Fibroblast of upper back skin (primary cell): ENCODE results near the gene ZFYVE19.

Source experiments
- DNase-seq: peaks from one replicate; pipeline ENCODE4 v3.0.0-alpha.2; 2013

ZFYVE19 gene

DNA sequence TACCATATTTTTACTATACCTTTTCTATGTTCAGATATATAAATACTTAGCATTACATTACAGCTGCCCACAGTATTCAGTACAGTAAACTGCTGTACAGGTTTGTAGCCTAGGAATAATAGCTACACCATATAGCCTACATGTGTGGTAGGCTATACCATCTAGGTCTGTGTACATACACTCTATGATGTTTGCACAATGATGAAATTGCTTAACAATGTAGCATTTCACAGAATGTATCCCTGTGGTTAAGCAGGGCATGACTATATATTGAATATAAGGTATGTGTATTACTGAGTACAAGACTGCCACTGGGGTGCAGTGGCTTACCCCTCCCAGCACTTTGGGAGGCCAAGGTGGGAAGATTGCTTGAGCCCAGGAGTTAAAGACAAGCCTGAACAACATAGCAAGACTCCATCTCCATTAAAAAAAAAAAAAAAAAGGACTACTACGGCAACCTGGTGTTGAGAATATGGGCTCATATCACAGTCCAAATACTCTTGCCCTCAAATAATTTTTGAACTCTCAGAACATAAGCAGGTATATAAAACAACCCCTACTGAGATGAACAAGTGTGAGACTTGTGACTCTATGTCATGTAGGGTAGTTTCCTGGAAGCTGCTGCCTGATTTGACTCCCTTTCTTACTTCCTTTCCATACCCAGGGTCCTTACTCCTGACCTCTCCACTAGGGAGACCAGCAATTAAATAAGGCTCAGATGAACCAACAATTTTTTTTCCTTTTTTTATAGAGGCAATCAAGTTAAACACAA, 16.9 kb downstream of the ZFYVE19 start:
- peak; percentile 13 for DNase-seq

DNA sequence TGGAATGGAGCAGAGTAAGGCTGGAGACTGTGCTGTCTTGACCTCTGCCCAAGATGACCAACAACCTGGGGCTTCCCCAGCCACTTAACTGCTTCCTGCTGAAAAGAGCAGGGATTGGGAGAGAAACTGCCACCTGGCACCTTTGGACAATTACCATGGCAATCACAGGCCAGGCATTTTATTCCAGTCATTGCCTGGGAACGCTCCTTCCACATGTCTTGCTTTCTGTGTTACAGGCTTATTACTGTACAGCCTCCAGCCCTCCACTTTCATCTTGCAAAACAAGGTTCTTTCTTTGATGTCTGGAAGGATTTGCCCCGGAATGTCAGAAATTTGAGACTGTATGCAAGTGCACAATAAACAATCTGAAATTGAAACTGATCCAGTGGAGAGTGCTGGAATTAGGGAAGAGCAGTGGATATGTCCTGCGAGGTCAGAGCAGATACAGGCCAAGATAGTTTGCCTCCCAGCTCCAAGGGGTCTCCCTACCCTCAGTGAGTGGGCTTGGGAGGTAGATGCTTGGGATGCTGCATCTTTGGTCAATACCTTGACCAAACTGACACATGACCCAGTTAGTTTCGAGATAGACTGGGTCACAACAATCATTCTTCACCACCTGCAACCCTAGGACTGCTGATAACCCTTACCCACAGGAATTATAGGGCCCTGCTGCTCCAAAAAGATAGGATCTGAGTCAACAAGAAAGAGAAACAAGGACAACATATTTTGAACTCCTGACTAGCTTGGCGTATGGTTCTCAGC, 19.0 kb downstream of the ZFYVE19 start:
- DNase-seq = peak; percentile 10

DNA sequence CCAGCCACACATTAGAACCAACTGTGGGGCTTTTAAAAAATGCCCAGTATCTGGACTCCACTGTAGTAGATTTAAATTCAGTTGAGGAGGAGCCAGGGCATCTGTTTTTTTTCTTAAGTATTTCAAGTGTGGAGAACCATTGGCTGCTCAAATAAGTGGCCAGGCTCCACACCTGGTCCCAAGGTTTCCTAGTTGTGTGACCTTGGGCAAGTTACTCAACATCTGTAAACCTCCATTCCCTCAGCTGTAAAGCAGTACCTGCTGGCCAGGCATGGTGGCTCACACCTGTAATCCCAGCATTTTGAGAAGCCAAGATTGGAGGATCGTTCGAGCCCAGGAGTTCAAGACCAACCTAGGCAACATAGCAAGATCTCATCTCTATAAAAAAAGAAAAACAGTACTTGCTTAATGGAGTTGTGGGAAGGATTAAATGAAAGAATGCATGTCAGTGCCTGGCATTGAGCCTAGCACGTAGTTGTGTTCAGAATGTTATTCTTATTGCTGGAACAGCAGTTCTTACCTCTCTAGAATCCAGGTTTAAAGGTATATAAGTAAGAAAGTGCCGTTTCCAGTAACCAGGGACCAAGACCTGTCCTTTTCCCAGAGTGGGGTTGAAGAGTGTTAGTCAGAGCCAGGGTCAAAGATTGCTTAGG, 19.7 kb downstream of the ZFYVE19 start:
- DNase-seq = no peak

DNA sequence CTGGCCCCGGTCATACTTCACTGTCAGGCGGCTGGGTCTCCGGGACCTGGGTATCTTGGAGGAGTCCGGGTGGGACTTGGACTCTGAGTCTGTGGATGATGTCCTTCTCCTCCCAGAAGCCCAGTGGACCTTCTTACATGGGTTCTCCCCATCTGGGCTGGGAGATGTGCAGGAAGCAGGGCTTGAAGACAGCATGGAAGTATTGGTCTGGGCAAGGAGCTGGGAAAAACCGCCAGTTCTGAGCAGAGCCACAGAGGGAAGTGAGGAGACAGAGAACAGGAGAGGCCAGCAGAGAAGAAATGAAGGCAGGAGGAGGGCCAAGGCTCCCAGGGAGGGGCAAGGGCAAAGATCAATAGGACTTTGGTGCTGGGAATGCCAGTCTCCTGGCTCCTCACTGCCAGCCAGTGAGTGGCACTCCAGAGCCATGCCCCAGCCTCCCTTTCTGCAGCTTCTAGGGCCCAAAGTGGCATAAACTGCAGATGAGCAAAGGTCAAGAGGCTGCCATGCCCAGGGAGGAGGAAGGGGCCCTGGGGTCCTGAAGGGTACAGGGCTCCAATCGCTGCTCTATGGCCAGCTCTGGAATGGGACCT, 21.7 kb downstream of the ZFYVE19 start, which contains the start of gene PPP1R14D:
TSS of gene PPP1R14D (minus strand) at position 262 of the 590 bp plus-strand sequence. CDS start at position 195, 67 bp downstream.
- no peak for DNase-seq

DNA sequence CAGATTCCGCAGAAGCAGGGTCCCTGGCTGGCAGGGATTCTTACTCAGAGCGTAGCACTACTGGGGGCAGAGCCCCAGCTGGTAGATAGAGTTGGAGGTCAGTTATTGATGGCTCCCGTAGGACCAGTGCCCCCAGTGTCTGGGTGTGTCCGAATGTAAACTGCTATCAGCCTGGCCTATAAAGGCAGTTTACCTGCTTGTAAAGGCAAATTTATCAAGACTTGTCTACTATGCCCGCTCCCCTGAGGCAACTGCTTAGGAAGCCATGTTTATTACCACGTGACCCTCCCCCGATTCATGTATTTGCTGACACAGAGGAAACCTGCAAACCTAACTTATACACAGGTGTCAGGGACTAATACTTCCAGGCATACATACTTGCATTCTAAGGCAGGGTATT, 22.2 kb downstream of the ZFYVE19 start:
- no peak for DNase-seq

DNA sequence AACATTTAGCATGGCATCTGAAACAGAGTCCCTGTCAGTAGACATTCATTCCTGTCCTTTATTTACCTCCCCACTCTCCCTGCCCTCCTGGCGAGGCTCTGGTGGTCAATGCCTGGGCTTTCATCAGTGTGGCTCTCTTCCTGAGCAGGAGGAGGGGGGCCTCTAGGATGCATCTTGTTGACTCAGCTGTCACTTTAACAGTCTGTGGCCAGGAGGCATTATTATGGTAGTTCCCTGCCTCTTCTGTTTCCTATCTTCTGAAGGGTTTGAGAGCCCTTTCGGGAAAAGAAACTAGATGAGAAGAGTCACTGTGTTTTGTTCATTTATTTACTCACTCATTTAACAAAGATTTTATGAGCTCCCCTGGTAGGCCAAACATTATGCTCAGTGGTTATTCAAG, 24.0 kb downstream of the ZFYVE19 start:
- no peak for DNase-seq

DNA sequence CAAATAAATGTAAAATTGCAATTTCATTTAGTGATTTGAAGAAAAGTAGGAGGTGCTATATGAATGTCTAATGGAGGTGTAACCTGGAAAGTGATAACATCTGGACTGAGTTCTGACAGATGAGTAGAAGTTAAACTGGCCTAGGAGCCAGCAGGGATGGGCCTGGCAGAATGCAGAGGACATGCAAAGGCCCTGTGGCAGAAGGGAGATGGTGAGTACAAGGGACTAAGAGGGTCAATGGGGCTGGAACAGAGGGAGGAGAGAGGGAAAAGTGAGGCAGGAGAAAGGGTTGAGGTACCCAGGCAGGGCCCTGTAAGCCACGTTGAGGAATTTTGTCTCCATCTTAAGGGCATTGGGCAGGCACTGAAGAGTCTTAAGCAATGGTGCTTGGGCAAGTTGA, 25.0 kb downstream of the ZFYVE19 start:
- DNase-seq = no peak

DNA sequence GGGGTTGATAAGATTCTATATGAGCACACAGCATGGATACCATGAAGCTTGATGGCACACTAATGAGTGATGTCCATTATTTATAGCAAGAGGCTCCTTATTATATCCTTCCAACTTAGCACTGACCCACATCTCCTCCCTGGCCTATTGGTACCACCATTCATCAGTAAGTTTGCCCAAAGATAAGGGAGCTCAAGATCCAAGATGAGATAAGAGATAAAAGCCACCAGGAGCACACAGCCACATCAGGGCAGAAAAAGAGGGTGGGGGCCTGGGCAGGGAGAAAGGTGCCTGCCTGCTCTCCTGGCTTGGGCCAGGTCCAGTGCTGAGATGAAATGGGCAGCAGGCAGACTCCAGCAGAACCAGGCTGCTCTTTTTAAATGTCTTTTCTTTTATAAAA, 26.0 kb downstream of the ZFYVE19 start:
- DNase-seq = no peak

DNA sequence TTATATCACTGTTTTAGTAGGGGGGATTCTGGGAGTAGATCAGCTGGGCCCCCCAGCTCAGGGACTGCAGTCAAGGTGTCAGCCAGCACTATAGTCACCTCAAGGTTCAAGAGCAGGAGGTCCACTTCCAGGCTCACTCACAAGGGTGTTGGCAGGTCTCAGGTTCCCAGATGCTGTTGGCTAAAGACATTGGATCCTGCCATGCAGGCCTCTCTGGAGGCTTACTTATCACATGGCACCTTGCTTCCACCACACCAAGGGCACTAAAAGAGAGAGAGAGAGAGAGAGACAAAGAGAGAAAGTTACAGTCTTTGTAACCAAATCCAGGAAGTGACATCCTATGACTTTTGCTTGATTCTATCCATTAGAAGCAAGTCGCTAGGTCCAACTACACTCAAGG, 29.1 kb downstream of the ZFYVE19 start:
- DNase-seq = no peak

DNA sequence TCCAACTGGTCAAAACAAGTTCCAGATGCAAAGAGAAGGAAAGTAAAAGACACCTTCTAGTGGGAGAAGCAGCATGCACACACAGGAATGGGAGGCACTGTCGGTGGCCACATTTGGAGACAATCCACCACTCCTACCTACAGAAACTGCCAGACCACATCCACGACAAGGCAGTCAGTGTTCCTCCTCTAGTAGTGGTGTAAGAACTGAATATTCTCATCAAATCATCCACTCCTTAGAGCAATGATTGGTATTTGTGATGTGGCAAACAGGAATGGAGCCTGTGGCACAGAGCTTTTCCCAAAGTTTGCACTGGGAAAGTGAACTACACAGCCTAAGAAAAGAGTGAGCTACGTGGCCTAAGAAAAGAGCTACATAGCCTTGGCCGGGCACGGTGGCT, 31.9 kb downstream of the ZFYVE19 start:
- no peak for DNase-seq

DNA sequence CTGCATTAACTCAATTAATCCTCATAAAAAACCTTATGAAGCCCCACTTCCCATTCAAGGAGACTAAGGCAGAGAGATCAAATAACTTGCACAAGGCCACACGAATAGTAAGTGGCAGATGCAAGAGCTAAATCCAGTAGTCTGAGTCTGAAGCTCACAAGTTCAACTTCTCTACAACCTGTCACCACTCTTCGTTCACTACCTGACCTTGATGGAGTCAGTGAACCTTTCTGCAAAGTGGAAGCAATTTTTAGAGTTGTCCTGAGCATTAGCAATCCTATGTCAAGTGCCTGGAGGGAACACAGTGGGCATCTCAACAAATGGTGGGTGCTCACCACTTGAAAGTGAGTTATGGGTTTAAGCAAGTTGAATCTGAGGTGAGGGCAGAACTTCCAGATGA, 34.9 kb downstream of the ZFYVE19 start:
- DNase-seq = no peak

DNA sequence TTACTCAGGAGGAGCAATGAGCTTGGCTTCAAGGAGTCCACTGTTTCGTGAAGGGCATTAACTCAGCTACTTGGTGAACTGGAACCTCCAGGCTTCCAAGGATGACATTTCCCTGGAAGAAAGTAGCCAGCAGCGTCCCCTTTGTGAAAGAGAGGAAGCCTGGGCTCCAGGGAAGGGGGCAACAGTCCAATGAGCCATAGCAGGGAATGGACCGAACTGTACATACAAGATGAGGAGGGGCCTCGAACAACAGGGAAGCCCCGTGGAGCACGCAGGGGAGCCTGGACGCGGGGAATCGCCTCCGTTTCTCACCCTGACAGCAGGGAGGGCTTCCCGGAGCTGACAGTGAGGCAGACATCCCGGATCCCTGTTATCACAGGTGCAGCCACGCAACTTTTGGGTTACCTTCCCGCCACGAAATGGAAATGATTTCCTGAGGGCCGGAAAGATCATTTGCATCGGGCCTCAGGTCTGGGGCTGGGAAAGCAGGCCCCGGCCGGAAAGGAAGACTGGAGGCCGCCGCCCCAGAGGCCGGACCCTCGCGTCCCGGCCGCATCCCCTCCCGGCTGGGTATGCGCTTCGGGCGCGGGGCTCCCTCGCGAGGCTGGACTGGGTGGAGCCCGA, 36.5 kb downstream of the ZFYVE19 start:
- no peak for DNase-seq

DNA sequence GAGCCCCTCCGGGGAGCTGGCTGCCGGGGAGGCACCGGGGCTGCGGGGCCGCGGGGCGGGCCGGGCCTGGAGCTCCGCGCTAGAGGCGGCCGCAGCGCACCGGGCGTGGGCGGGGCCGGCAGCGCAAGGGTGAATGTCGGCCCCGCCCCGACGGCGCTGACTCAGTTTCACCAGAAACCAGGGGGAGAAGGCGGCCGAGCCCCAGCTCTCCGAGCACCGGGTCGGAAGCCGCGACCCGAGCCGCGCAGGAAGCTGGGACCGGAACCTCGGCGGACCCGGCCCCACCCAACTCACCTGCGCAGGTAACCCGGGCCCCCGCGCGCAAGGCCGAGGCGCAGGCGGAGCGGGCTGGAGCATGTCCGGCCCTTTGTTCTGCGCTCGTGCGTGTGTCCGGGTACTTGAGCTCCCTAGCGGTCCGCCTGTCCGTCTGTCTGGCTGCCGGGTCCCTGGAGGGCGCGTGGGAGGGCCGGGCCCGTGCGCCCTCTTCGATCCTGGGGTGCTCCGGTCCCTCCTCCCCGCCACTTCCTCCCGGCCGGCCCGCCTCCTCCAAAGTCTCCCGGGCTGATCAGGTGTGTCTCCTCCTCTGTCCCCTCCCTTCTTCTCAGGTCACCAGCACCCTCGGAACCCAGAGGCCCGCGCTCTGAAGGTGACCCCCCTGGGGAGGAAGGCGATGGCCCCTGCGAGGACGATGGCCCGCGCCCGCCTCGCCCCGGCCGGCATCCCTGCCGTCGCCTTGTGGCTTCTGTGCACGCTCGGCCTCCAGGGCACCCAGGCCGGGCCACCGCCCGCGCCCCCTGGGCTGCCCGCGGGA, 37.2 kb downstream of the ZFYVE19 start, which contains the start of gene SPINT1:
TSS of gene SPINT1 (plus strand) at position 164 of the 811 bp plus-strand sequence. CDS start at position 671, 507 bp downstream.
- DNase-seq = no peak

DNA sequence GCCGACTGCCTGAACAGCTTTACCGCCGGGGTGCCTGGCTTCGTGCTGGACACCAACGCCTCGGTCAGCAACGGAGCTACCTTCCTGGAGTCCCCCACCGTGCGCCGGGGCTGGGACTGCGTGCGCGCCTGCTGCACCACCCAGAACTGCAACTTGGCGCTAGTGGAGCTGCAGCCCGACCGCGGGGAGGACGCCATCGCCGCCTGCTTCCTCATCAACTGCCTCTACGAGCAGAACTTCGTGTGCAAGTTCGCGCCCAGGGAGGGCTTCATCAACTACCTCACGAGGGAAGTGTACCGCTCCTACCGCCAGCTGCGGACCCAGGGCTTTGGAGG, 37.8 kb downstream of the ZFYVE19 start:
- DNase-seq = no peak

DNA sequence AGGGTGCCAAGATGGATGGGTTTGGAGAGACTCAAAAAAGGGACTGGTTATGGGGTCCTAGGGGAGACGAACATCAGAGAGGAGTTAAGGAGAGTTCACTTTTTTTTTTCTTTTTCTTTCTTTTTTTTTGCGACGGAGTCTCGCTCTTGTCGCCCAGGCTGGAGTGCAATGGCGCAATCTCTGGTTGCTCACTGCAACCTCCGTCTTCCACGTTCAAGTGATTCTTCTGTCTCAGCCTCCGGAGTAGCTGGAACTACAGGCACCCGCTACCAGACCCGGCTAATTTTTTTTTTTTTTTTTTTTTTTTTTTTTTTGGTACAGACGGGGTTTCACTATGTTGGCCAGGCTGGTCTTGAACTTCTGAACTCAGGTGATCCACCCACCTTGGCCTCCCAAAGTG, 38.1 kb downstream of the ZFYVE19 start:
- DNase-seq = no peak

DNA sequence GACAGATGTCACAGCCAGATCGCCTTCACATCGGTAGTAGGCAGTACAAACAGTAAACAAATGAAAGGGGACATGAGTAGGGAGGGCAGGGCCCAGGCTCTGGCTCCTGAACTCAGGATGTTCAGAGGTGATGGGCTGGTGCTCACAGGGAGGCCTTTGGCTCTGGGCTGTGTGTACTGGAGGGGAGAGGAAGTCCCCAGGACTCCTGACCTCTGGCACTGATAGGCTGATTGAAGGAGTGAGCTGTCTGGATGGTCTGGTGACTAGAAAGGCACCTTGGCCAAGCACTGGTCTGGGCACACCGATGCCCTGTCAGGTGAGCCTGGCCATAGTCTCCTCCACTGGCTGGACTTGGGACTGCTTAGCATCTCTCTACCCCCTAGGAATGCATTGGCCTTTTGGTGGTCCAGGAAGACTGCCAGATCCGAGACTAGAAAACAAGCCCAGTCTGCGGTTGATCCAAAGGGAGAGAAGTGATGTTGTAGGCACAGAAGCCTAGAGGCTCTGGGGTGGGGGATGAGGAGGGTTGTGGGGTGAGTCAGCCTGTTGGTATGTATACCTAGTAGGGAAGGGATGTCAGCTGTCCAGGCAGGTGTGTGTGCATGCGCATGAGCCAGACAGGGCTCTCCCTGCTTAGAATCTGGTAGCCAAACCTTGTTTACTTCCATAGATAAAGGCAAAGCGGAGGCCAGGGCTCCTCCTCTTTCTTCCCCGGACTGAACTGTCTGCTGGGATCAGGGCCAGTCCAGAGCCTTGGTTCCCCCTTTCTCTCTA, 38.8 kb downstream of the ZFYVE19 start:
- DNase-seq = no peak

DNA sequence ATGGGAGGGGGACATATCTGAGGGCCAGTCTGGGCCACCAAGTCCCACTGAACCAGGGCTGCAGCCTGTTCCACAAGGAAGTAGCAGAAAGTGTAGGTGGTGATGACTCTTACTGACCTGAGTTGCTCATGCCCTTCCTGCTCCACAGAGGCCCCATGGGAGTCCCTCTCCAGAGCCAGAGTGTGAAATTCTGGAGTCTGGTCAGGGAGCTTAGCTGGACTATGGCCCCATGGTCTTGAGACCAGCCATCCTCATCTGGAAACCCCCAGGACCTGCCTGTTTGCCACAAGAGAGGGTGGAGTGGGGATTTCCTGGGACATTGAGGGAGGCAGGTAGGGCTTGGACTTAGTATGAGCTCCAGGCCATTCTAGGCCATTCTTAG, 39.9 kb downstream of the ZFYVE19 start:
- no peak for DNase-seq

DNA sequence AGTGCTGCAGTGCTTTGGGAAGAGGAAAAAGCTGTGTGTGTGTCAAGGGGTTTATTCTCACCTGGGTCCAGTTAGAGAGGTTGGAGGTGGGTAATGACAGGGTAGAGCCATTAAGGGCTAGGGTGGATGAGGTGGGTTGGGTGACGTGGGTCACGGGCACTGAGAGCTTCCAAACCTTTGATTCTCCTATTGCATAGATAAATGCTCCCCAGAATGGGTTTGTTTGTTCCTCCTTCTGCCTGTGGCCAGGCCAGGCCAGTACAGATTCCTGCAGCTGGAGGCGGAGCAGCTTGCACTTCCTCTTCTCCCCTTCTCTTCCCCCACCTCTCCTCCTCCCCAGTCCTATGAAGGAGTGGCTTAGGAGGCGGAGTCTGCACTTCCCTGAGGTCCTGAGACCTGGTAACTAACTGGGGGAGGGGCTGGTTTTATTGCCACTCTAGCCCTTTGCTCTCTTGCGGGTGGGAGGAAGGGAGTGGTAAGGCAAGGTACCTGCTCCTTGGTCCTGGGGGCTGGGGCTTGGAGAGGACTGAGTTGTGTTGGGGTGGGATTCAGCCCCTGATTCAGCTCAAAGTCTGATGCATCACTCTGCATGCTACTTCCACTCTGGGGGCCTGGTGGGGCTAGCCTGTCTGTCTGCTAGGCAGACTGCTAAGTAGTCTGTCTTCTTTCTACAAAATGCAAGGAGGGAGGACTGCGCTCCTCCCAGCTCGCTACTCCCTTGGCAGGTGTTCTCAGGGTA, 40.5 kb downstream of the ZFYVE19 start:
- DNase-seq = peak; percentile 19

DNA sequence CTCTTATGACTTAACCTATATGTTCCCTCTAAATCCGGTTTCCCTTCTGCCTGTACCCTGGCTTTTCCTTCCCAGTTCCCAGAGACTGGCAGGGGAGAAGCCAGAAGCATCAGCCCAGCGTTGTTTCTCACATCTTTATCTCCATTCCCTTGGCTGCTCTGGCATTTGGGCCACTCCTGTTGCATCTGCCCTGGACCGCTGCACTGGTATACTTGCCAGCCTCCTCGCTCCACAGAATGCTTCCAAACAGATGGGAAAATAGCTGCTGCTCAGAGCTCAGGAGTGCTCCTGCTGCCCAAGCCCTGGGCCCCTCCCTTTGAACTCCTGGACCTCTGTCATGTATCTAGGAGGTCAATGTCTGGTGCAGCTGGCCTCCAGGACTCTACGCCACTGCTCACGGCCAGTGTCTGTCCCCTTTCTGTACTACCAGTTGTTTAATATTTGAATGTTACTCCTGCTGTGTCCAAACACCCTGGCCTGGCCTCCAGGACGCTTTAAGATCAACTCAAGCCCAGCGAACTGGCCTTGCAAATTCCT, 43.8 kb downstream of the ZFYVE19 start:
- no peak for DNase-seq

DNA sequence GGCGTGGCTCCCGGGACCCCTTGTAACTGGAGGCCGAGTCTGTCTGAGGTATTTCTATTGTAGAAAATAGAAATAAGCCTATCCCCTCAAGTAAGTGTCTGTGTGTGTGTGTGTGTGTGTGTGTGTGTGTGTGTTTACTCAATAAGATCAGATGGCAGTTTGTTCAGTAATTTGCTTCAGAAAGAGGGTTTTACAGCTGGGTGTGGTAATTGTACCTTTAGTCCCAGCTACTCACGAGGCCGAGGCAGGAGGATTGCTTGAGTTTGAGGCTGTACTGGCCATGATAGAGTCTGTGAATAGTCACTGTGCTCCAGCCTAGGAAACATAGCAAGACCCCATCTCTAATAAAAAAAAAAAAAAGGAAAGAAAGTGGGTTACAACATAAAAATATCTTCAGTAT, 45.6 kb downstream of the ZFYVE19 start:
- no peak for DNase-seq
